Mesangial cell (primary cell): ENCODE data around the gene ZNF442. TPM values are rescaled to one million over a fixed set of nuclear protein-coding genes. Genes with fewer than 3 reads are reported as not detected.

Experiments
- total RNA-seq: library from RNA; depleted of rRNA; stranded (reverse); fragments of >200 nt; gene quantifications from 2 replicates; pipeline ENCODE4 v1.2.3, GENCODE V29; 2015

Gene ZNF442
- total RNA-seq: 0.16 and 0.25 TPM in 2 replicates

GRCh38 chr19:12365236-12366162, at the start of gene ZNF442:
TSS of gene ZNF442 (minus strand) at chr19:12365683. CDS start at chr19:12363631, 2,052 bp downstream.

DNA sequence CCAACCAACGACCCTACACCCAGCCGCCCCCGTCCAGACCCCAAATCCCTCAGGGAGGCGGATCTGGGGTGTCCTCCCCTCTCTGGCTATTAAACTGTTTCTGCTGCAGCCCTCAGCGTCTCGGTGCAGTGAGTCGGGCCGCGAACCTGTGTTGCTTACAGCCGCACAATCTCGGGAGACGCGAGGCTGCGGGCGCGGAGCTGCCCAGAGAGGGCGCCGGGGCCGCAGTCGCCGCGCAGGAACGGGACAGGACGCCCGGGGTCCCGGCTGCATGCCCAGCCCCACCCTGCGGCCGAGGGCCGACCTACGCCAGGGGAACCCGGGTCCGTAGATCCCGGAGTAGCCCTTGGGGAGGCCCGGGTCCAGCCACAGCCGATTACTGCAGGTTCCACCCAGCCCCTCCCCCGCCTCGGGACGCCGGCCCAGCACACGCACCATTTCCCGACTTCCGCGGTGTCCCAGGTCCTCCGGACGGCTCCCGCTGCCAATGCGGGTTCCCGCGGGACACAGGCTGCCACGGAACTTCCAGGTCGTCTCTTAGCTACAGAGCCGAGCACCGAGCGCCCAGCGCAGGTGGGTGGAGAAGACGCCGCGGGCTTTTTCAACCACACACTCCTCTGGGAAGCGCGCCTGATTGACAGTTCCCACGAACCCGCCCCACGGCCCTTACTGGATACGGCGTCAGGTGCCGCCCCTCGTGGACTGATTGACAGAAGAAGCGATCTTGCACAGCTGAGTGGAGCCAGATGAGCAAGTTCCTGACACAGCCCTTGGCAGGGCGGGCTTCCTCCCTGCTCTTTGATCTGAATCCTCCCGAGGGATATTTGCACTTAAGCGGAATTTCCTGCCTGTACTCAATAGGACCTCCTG, 35.4 kb upstream of the ZNF442 start, which contains the start of gene ZNF799:
TSS of gene ZNF799 (minus strand) at position 639 of the 870 bp plus-strand sequence. CDS start at position 438, 201 bp downstream.

GRCh38 chr19:12333162-12334159, 32.0 kb downstream of the ZNF442 start, which contains the start of gene ZNF563:
TSS of gene ZNF563 (minus strand) at chr19:12333633. CDS start at chr19:12333482, 151 bp downstream.

Other genes with a start within 250 kb of the ZNF442 start
- 2.5 and 2.6 TPM in 2 replicates for gene ZNF20, start 225.3 kb downstream of the ZNF442 start, total RNA-seq
- 2.8 and 3.7 TPM in 2 replicates for gene ZNF625, start 208.9 kb downstream of the ZNF442 start, total RNA-seq
- gene ZNF136, start 202.6 kb downstream of the ZNF442 start, total RNA-seq: 1.6 and 3.4 TPM in 2 replicates
- gene ZNF44, start 70.8 kb downstream of the ZNF442 start, total RNA-seq: 1.1 and 3.8 TPM in 2 replicates
- gene ZNF563, start 32.0 kb downstream of the ZNF442 start, total RNA-seq: 0.63 and 0.65 TPM in 2 replicates
- 1.9 and 2.3 TPM in 2 replicates for gene ZNF799, start 35.6 kb upstream of the ZNF442 start, total RNA-seq
- gene ZNF443, start 75.3 kb upstream of the ZNF442 start, total RNA-seq: 1.9 and 2.0 TPM in 2 replicates
- 0.81 and 1.6 TPM in 2 replicates for gene ZNF709, start 119.1 kb upstream of the ZNF442 start, total RNA-seq
- gene ZNF564, start 185.8 kb upstream of the ZNF442 start, total RNA-seq: 2.3 and 2.9 TPM in 2 replicates
- 2.4 and 4.2 TPM in 2 replicates for gene ZNF490, start 245.1 kb upstream of the ZNF442 start, total RNA-seq
- 6.0 and 8.1 TPM in 2 replicates for gene ZNF791, start 245.2 kb upstream of the ZNF442 start, total RNA-seq